ENCODE data around the gene OAT. TPM values are rescaled to one million over a fixed set of nuclear protein-coding genes. Genes with fewer than 3 reads are reported as not detected.
"Not testable (repeated sequence)": the region's sequence is repeated elsewhere in the genome, so short reads cannot be mapped to it uniquely, and the experiment has no call there.

OAT gene
- polyA plus RNA-seq, 3 donors, result 19.9 to 89.0 (median 46.4) TPM

DNA sequence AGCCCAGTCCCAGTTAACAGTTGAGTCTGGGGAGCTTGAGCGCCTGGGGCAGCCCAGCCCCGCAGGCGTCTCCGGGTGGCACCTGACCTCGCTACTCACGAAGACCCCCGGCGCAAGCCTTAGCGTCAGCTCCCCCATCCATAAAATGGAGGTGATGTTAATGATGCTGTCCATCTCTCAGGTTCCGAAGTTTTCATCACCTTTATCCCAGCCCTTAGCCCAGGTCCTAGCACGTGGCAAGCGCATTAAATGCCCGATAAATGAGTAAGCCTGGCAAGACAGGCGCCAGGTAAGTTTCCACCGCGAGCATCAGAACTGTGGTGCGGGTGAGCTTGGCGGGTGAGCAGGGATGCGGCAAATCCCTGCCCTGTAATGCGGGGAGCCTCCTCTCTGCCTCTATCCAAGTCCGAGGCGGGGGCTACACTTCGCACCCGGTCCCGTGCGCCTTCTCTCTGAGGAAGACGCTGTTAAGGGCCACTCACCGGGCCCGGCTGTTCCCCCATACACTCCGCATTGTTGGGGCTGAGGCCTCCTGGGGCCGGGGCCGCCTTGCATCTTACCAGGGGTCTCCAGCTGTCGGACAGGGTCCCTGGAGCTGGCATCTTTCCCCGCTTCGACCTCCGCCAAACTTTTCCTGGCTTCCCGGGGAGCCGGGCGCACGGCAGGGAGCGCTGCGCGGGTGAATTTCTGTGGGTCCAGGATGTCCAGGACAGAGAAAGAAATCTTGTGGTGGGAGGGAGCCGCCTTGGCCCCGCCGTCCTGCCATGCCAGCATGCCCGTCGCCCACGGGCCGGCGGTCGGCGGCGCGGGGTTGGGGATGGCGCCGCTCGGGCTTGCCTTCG is 30.7 kb upstream of the OAT start:
- WGBS, 3 donors, result 1 to 3% (median 2%) methylated on average over 58 to 59 of the region's 59 CpGs
- H3K27ac ChIP-seq (ENCODE audit: low read depth, low read length), result no peak overlapping the region

DNA sequence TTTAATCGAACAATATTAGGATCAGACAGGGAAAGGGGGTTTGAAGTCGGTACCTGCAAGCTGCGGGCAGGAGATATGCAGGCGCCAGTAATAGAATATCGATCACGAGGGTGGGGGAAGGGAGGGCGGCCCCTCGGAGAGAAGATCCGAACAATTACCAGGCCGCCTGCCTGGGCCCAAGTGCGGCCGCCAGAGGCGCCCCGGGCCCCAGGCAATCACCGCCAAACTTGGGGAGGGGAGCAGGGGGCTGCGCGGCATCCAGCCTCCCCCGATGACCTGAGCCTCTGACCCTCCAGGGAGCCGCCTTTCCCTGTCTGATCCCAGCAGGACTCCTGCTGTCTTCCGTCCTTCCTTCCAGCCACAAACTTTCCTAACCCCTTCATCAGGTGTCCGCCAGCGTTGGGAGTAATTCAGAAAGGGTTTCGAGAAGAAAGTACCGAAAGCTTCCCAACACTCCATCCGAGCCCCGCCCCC is 30.0 kb upstream of the OAT start:
- no peak overlapping the region for H3K27ac ChIP-seq (ENCODE audit: low read depth, low read length)
- 2 to 4% (median 3%) methylated on average over 26 of the region's 26 CpGs for WGBS, 3 donors

DNA sequence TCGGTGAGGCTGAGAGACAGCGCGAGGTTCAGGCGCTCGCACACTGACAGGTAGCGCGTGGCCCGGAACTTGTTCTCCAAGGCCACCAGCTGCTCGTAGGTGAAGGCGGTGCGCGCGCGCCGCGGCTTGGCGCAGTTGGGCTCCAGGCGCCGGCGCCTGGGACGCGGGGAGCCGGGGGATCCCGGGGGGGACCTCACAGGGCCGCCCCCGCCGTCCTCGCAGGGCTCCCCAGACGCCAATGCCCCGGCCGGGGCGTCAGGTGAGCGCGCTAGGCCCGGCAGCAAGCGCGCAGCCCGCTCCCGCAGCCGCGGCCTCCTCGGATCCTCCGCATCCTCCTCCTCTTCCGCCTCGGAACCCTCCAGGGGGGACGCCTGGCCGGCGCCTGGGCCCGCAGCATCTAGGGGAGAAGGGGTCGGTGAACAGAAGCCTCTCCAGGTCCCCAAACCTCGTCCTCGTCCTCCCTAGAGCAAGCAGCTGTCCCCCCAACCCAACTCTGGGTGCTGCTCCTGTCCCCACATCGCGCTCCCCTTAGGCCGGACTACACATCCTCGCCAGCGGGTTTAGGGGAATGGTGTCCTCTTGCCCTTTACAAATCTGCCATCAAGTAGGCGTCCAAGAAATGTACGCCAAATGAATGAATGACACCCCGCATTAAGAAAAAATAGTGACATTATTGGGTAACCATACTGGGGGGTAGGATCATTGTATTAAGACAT is 29.2 kb upstream of the OAT start:
- no peak overlapping the region for H3K27ac ChIP-seq (ENCODE audit: low read depth, low read length)
- 2% methylated on average over 56 to 58 of the region's 60 CpGs for WGBS, 3 donors

DNA sequence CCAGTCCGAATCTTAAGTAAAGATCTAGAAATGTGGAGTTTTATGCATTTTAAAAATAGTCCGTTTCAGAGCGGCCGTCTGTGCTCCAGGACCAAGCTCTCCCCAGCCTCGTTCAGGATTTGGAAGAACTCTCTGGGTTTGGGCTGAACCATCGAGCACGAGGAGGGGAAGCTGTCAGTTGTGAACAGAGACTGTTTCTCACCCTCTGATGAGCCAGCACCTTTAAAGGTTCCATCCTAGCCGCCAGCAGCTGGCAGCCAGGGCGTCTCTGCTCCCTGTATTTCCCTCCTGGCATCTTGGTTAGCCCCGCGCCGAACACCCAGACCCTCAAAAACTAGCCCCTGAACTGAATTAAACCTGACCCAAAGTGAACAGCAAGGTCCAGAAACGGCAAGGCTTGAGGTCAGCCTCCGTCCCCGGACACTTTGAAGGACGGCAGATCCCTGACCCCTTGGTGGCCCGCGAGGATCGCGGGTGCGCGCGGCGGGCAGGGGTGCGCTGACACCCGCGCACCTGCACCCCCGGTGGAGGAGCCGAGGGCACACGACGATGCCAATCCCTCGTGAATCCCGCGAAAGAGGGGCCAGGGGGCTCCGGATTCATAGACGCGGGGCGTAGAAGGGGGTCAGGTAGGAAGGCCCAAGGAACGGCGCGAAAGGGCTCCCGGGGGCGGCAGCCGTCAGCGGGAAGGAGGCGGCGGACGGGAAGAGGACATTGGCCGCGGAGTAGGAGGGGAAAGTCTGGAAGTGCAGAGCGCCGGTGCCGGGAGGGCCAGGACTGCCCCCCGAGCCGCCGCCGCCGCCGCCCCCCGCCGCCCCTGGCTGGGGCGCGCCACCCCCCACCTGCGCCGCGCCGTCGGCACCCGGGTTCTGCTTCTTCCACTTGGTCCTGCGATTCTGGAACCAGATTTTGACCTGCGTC is 28.4 kb upstream of the OAT start:
- no peak overlapping the region for H3K27ac ChIP-seq (ENCODE audit: low read depth, low read length)
- 10 to 15% (median 10%) methylated on average over 43 to 70 of the region's 71 CpGs for WGBS, 3 donors

DNA sequence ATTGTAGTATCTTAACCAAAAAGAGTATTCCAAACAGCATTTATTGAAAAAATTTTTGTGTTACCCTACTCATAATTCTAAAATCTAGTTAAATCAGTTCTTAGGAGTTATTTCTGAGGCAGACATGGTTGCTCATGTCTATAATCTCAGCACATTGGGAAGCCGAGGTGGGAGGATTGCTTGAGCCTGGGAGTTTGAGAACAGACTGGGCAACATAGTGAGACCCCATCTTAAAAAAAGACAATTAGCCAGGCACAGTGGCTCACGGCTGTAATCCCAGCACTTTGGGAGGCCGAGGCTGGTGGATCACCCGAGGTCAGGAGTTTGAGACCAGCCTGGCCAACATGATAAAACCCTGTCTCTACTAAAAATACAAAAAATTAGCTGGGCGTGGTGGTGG is 23.0 kb upstream of the OAT start:
- WGBS, 3 donors, result 79 to 82% (median 82%) methylated on average over 5 of the region's 5 CpGs

DNA sequence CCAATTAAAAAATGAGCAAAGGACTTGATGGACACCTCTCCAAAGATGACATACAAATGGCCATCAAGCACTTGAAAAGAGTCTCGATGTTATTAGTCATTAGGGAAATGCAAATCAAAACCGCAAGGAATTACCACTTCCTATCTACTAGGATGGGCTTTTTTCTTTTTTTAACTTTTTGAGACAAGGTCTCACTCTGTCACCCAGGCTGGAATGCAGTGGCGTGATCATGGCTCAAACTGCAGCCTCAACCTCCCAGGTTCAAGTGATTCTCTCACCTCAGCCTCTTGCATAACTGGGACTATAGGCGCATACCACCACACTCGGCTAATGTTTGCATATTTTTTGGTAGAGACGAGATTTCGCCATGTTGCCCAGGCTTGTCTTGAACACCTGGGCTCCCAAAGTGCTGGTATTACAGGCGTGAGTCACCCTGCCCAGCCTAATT is 17.5 kb upstream of the OAT start:
- H3K27ac ChIP-seq (ENCODE audit: low read depth, low read length), result no peak overlapping the region
- 69 to 84% (median 72%) methylated on average over 8 of the region's 8 CpGs for WGBS, 3 donors

More for the DNA sequence above, 23.0 kb upstream of the OAT start:
- not testable (repeated sequence) for H3K27ac ChIP-seq (ENCODE audit: low read depth, low read length)

DNA sequence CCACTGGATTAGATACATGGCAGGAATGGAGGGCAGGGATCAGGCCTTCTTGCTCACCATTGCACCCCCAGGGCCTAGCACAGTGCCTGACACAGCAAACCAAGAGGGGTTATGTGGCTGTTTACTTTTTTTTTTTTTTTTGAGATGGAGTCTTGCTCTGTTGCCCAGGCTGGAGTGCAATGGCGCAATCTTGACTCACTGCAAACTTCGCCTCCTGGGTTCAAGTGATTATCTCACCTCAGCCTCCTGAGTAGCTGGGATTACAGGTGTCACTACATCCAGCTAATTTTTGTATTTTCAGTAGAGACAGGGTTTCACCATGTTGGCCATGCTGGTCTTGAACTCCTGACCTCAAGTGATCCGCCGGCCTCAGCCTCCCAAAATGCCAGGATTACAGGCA is 17.0 kb upstream of the OAT start:
- H3K27ac ChIP-seq (ENCODE audit: low read depth, low read length), result not testable (repeated sequence)
- WGBS, 3 donors, result 94 to 98% (median 94%) methylated on average over 4 of the region's 4 CpGs

DNA sequence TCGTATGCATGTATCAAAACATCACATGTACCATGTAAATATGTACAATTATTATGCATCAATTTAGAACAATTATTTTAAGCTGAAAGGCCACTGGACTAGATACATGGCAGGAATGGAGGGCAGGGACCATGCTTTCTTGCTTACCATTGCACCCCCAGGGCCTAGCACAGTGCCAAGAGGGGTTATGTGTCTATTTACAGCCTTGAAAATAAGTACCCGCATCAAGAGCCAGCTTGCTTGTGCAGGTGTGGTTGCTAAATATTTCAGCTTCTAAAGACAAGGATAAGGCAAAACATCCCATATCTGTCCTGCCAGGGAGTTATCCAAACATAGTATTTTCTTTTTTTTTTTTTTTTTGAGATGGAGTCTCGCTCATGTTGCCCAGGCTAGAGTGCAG is 14.7 kb upstream of the OAT start:
- WGBS, 3 donors, result 78 to 89% (median 78%) methylated on average over 3 of the region's 3 CpGs
- no peak overlapping the region for H3K27ac ChIP-seq (ENCODE audit: low read depth, low read length)

DNA sequence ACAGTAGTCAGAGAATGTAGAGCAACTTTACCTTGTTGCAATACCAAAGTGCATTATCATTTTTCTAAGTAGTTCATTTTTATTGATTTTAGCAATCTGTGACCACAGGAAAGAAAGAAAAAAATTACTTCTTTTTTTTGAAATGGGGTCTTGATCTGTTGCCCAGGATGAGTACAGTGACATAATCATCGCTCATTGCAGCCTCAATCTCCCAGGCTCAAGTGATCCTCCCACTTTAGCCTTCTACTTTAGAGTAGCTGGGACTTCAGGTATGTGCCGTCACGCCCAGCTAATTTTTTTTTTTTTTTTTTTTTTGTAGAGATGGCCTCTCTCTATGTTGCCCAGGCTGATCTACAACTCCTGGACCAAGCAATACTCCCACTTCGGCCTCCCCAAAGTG is 11.4 kb upstream of the OAT start:
- no peak overlapping the region for H3K27ac ChIP-seq (ENCODE audit: low read depth, low read length)
- WGBS, 3 donors, result 85 to 97% (median 90%) methylated on average over 4 of the region's 4 CpGs

DNA sequence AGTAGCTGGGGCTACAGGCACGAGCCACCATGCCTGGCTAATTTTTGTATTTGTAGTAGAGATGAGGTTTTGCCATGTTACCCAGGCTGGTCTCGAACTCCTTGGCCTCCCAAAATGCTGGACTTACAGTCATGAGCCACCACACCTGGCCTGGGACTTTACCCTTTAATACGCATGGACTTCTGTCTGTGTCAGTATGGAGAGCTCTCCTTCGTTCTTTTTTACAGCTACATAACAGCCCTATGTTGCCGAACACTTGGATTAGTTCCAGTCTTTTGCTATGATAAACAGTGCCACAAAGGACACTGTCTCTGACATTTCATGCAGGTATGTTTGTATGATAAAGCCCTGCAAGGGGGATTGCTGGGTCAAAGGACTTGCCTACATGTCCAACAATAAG is 10.9 kb upstream of the OAT start:
- 47 to 78% (median 73%) methylated on average over 5 of the region's 5 CpGs for WGBS, 3 donors
- no peak overlapping the region for H3K27ac ChIP-seq (ENCODE audit: low read depth, low read length)

DNA sequence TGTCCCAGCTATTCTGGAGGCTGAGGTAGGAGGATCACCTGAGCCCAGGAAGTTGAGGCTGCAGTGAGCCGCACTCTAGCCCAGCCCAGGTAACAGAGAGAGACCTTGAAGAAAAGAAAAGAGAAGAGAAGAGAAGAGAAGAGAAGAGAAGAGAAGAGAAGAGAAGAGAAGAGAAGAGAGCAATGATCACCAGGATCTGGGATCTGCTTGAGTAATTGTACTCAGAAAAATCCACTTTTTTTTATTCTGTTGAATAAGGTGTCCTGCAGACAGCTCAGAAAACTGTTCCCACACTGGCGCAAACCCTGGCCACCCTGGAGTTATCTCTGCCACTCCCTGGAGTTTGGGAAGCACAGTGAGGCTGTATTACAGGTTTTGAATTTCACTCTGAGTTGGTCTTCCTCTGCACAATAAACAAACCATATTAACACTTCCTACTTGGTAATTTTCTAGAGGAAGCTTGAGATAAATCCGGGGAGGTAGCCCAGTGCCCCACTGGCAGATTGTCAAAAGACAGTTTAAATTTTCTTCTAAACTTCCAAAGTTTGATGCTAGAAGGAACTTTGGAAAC is 9.6 kb upstream of the OAT start:
- 49 to 55% (median 51%) methylated on average over 3 of the region's 3 CpGs for WGBS, 3 donors
- no peak overlapping the region for H3K27ac ChIP-seq (ENCODE audit: low read depth, low read length)

DNA sequence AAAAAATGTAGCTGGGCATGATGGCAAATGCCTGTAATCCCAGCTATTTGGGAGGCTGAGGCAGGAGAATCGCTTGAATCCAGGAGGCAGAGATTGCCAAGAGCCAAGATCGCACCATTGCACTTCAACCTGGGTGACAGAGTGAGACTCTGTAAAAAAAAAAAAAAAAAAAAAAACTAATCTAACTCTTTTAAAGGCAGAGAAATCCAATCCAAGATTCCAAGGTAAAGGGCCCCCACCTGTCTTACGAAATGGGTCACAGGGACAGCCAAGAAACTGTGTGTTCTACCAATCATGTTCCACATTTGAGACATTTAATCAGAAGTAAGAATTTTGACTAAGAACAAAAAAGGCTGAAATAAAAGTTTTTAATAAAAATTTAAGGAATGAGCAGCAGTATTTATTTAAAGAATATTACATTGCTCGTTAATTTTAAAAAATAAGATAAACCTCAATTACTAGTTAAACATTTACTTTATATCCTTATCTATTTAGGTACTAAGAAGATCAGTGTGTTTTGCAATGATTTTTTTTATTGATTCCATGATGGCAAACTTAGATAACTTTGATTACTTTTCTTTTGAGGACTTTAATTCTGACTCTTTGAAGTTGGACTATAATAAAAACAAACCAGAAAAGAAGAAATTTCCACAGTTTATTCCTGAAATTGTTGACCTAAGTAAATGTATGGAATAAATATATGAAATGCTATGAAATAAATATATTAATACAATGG is 6.7 kb upstream of the OAT start:
- H3K27ac ChIP-seq (ENCODE audit: low read depth, low read length), result no peak overlapping the region
- 43 to 91% (median 91%) methylated on average over 4 of the region's 4 CpGs for WGBS, 3 donors

DNA sequence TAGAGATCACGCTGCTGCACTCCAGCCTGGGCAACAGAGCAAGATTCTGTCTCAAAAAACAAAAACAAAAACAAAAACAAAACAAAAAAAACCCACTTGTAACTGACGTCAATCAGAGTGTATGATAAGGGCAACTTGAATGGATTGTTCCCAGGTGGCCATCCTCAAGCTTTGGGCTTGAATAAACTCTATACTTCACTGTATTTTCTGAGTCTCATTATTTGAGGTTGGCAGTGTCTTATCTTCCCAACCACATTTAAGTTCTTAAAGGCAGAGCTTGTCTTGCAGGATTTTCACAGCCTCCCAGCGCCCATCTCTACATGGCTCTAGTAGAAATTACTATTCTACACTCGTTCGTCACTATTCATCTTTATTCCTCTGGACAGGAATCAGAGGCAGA is 5.1 kb upstream of the OAT start:
- H3K27ac ChIP-seq (ENCODE audit: low read depth, low read length), result no peak overlapping the region
- WGBS, 3 donors, result 83 to 88% (median 83%) methylated on average over 5 of the region's 5 CpGs

DNA sequence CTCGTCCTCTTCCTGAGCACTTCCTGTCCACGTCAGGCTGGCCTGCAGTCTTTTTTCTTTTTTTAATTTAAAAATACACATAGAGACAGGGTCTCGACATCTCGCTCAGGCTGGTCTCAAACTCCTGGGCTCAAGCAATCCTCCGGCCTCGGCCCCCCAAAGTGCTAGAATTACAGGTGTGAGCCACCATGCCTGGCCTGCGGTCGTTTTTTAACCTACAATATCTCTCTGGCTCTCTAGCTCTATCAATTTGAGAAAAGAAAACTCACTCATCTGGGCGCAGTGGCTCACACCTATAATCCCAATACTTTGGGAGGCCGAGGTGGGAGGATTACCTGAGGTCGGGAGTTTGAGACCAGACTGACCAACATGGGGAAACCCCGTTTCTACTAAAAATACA is 4.0 kb upstream of the OAT start:
- 74 to 83% (median 77%) methylated on average over 12 of the region's 12 CpGs for WGBS, 3 donors
- no peak overlapping the region for H3K27ac ChIP-seq (ENCODE audit: low read depth, low read length)

DNA sequence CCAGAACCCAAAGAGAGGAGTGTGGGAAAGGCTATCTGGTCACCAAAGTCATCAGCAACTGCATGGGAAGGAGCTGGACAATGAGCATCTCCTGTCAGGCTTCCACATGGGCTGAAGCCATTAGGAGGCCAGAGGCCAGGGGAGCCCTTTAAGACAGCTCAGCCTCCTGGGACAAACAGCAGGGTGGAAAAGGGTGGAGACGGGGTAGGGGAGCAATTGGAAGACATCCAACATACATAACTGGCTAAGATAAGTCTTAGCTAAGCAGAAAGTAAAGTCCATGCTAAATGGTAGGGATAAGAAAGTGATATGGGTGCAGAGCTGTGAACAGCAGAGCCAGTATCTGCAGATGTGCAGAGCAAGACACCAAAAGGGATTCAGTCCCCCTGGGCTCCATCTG is 1.5 kb upstream of the OAT start:
- 5 to 41% (median 23%) methylated on average over 1 of the region's 1 CpG for WGBS, 3 donors
- H3K27ac ChIP-seq (ENCODE audit: low read depth, low read length), result no peak overlapping the region

DNA sequence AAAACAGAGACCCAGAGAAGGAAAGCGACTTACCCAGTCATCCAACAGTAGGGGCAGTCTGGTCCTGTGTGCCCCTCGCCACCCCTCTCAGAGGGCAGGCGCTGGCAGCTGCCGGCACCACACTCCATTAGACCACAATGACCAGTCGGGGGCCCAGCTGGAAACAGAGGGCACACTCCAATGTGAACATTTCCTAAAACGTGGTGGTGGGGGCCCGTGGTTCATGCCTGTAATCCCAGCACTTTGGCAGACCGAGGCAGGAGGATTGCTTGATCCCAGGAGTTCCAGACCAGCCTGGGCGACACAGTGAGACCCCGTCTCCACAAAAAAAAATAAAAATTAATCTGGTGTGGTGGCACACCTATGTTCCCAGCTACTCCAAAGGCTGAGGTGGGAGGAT is 912 bp upstream of the OAT start:
- H3K27ac ChIP-seq (ENCODE audit: low read depth, low read length), result no peak overlapping the region
- WGBS, 3 donors, result 89 to 94% (median 92%) methylated on average over 10 of the region's 10 CpGs

DNA sequence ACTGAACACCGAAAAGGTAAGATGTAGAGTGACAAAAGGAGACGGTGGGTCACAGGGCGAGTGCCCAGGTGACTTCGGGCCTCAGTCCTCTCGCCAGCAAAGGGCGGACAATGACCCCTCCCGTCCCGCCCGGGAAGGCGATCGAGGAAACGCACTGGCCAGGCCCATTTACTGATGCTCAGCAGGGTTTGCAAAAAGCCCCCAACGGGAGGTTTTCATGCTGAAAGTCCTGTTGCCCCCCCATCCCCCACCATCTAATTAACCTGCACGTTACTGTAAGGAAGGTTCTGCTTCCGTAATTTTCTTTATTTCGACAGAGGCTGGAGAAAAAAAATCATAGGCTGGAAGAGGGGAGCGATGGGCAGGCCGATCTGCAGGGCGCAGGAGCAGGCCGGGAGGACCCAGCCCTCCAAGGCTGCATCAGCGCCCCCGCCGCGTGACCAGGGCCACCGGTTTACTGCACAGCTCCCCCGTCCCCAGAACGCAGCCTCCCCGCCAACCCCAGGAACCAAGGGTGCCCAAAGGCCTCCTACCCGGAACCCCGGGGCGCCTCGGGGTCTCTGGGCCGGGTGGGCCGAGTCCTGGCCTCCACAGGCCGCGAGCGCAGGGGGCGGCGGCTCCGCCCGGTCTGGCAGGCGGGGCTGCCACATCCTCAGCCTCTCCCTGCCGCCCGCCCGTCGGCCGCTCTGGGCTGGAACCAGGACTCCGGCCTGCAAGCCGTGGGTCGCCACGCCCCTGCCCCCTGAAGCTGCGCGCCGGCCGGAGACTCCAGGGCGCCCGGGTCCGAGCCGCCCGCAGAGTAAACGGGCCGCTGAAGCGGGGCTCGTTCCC is 613 bp downstream of the OAT start:
- 3 to 8% (median 4%) methylated on average over 41 to 64 of the region's 64 CpGs for WGBS, 3 donors
- H3K27ac ChIP-seq (ENCODE audit: low read depth, low read length), result peak overlapping the region; percentile 44

Data from adipose tissue (tissue), 3 donors.